ENCODE measurements around the gene GAN.

Gene GAN

DNA sequence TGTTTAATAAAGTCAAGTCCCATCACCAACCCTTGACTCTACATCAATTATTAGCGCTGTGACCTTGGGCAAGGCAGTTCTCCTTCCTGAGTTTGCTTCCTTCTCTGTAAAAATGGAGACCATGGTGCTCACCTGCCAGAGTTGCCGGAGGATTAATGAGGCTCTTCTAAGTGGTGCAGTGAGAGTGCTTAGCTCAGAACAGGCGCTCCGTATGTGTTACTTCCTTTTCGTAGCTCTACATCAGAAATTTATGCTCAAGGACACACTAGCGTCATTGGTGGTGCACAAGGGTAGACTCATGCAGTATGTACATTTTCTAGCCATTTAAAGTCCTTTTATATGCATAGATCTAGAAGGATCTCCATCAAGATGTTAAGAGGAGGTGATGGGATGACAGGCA is 112.5 kb downstream of the GAN start:
- no peak for TF ChIP-seq POLR2AphosphoS5 (IDR thresholded peaks at IDR 0.05; ENCODE audit: low read depth, low read length)

DNA sequence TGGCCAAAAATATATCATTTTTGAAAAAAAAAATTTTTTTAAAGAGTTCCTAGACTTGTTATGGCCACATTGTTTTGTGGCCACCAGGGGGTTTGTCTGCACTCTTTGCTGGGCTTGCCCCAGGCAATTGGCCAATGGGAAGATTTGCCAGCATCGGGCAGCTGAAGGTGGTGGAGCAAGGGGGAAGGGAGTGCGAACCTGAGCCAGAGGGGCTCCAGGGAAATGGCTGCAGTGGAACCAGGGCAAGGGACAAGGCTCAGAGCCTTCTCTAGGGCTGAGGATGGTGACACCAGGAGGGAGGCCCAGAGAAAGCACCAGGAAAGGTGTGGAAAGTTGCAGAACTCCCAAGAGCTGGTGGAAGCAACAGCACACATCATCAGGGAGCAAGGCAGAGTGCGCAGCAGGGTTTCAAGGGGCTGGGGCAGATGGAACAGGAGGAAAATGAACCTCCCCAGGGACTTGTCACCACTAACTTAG is 114.3 kb downstream of the GAN start:
- TF ChIP-seq FOXP2 (optimal IDR thresholded peaks at IDR 0.05; ENCODE audit: borderline replicate concordance, extremely low read depth, extremely low read length, insufficient read depth) = no peak
- TF ChIP-seq SIN3A (IDR thresholded peaks at IDR 0.05; ENCODE audit: borderline replicate concordance, insufficient read depth, low read length) = no peak

DNA sequence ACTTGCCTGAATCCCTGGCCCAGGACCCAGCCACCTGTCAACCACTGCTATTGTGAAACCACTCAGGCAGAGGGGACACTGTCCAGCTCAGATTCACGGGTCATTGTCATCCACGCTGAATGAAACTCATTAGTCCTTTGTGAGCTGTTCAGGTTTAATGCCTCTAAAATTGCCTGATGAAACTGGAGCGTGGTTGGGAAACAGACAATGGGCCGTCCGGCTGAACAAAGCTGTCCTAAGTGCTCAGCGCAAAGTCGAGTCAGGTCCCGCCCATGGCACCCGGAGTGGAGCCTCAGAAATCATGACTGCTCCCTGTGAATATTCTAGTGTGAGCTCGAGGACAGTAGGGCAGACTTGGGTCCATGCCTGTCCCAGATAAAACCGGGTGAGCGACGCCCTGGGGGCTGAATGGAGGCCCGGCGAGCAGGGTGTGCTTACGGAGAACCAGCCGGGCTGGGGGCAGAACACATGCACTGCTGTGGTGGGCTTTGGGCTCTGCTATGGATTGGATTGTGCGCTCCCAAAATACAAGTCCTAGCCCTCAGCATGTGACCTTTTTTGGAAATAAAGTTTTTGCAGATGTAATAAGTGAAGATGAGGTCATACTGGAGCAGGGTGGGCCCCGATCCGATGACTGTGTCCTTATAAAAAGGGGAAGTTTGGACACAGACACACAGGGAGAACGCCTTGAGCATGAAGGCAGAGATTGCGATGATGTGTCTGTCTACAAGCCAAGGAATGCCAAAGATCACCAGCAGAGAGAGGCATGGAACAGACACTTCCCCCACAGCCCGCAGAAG is 117.0 kb downstream of the GAN start:
- TF ChIP-seq TAF1 (IDR thresholded peaks at IDR 0.05; ENCODE audit: borderline replicate concordance, insufficient read depth, low read length) = no peak
- TF ChIP-seq, protein P1, sequence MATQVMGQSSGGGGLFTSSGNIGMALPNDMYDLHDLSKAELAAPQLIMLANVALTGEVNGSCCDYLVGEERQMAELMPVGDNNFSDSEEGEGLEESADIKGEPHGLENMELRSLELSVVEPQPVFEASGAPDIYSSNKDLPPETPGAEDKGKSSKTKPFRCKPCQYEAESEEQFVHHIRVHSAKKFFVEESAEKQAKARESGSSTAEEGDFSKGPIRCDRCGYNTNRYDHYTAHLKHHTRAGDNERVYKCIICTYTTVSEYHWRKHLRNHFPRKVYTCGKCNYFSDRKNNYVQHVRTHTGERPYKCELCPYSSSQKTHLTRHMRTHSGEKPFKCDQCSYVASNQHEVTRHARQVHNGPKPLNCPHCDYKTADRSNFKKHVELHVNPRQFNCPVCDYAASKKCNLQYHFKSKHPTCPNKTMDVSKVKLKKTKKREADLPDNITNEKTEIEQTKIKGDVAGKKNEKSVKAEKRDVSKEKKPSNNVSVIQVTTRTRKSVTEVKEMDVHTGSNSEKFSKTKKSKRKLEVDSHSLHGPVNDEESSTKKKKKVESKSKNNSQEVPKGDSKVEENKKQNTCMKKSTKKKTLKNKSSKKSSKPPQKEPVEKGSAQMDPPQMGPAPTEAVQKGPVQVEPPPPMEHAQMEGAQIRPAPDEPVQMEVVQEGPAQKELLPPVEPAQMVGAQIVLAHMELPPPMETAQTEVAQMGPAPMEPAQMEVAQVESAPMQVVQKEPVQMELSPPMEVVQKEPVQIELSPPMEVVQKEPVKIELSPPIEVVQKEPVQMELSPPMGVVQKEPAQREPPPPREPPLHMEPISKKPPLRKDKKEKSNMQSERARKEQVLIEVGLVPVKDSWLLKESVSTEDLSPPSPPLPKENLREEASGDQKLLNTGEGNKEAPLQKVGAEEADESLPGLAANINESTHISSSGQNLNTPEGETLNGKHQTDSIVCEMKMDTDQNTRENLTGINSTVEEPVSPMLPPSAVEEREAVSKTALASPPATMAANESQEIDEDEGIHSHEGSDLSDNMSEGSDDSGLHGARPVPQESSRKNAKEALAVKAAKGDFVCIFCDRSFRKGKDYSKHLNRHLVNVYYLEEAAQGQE (IDR thresholded peaks at IDR 0.05; ENCODE audit: insufficient read depth in 1 of 2, low read depth in 2 of 2, low read length in 2 of 2) = no peak
- TF ChIP-seq FOXP2 (optimal IDR thresholded peaks at IDR 0.05; ENCODE audit: borderline replicate concordance, extremely low read depth, extremely low read length, insufficient read depth) = no peak
- no peak for TF ChIP-seq POLR2AphosphoS5 (IDR thresholded peaks at IDR 0.05; ENCODE audit: low read depth, low read length)
- TF ChIP-seq SIN3A (IDR thresholded peaks at IDR 0.05; ENCODE audit: borderline replicate concordance, insufficient read depth, low read length) = no peak

DNA sequence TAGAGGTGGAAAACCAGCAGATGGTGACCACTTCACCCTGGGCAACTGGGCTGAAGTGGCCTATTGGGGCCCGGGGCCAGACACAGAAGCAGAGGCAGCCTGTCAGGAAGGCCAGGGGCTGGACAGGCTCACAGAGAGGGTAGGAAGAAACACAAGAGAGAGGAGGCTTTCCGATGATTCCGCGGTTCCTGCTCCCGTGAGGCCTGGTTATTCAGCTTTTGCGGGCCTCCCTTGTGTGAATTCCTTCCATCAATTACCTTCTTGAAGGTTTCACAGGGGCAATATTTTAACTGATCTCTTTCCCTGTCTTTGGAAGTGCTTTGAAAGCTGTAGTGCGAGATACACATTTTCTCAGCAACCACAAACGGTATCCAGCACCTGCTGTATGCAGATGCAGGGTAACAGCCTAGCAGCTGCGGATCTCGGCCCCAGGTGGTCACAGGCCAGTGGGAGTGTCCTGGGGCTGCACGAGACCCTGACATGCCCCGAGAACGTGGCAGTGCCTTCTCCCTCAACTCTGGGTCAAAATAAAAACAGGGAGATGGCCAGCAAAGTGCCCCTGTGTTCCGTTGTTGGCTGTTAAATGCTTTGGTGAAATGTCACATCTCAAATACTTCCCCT is 118.3 kb downstream of the GAN start:
- TF ChIP-seq POLR2AphosphoS5 (IDR thresholded peaks at IDR 0.05; ENCODE audit: low read depth, low read length) = no peak
- no peak for TF ChIP-seq TAF1 (IDR thresholded peaks at IDR 0.05; ENCODE audit: borderline replicate concordance, insufficient read depth, low read length)
- TF ChIP-seq, protein P1 (IDR thresholded peaks at IDR 0.05; ENCODE audit: insufficient read depth in 1 of 2, low read depth in 2 of 2, low read length in 2 of 2) = no peak
- TF ChIP-seq FOXP2 (optimal IDR thresholded peaks at IDR 0.05; ENCODE audit: borderline replicate concordance, extremely low read depth, extremely low read length, insufficient read depth) = no peak
- no peak for TF ChIP-seq SIN3A (IDR thresholded peaks at IDR 0.05; ENCODE audit: borderline replicate concordance, insufficient read depth, low read length)

DNA sequence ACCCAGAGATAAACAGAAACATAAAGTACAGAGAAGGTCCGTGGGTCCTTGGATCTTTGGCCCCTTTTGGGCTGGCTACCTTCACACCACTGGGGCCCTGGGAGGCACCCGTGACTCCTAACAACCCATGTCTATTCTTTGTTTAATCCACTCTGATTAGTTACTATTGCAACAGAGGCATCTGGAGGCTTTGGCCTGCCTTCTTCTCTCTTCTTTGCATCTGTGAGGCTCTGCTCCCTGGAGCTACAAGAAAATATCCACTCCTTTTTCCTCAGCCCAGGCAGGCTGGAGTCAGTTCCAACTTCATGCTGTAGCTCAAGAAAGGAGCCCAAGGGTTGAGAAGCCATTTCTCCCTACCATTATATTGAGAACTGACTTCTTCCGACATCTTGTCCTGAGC is 120.3 kb downstream of the GAN start:
- TF ChIP-seq FOXP2 (optimal IDR thresholded peaks at IDR 0.05; ENCODE audit: borderline replicate concordance, extremely low read depth, extremely low read length, insufficient read depth) (no peak), SIN3A (IDR thresholded peaks at IDR 0.05; ENCODE audit: borderline replicate concordance, insufficient read depth, low read length) (no peak), TAF1 (IDR thresholded peaks at IDR 0.05; ENCODE audit: borderline replicate concordance, insufficient read depth, low read length) (no peak), POLR2AphosphoS5 (IDR thresholded peaks at IDR 0.05; ENCODE audit: low read depth, low read length) (no peak)
- TF ChIP-seq, protein P1 (IDR thresholded peaks at IDR 0.05; ENCODE audit: insufficient read depth in 1 of 2, low read depth in 2 of 2, low read length in 2 of 2) = no peak

DNA sequence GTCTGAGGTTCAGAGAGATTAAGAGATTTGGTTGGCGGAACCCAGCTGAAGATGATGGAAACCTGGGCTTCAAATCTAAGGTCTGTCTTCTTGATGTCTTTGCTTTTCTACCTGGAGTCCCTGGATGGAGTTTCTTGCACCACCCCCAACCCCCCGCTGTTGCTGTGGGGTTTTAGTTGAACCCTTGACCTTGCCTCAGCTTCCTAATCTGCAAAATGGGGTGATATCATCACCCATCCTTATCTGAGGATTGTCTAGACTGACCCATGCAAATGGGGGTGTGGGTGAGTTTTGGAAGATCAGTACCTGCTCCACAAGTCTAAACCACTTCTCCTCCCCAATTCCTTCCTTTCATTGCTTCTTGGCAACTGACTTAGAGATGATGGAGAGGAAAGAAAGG is 120.8 kb downstream of the GAN start:
- TF ChIP-seq FOXP2 (optimal IDR thresholded peaks at IDR 0.05; ENCODE audit: borderline replicate concordance, extremely low read depth, extremely low read length, insufficient read depth) (no peak), SIN3A (IDR thresholded peaks at IDR 0.05; ENCODE audit: borderline replicate concordance, insufficient read depth, low read length) (no peak), TAF1 (IDR thresholded peaks at IDR 0.05; ENCODE audit: borderline replicate concordance, insufficient read depth, low read length) (no peak)
